BLaER1 (cell line): ENCODE data around the gene TSPAN1.
"Not testable (repeated sequence)": the region's sequence is repeated elsewhere in the genome, so short reads cannot be mapped to it uniquely, and the experiment has no call there.

ENCODE experiments used
- H3K27ac ChIP-seq: shearing (Covaris generic); formaldehyde crosslinking; 2 replicates; pipeline ENCODE4 v1.8.1; 2022
- H3K27me3 ChIP-seq: shearing (Covaris generic); formaldehyde crosslinking; 2 replicates; pipeline ENCODE4 v1.8.1; 2022
- H3K36me3 ChIP-seq: shearing (Covaris generic); formaldehyde crosslinking; 2 replicates; pipeline ENCODE4 v1.8.1; 2022
- H3K4me1 ChIP-seq: shearing (Covaris generic); formaldehyde crosslinking; 2 replicates; pipeline ENCODE4 v1.8.1; 2022
- H3K4me2 ChIP-seq: shearing (Covaris generic); formaldehyde crosslinking; 2 replicates; pipeline ENCODE4 v1.8.1; 2022
- H3K4me3 ChIP-seq: shearing (Covaris generic); formaldehyde crosslinking; 2 replicates; pipeline ENCODE4 v1.8.1; 2022
- H3K9ac ChIP-seq: shearing (Covaris generic); formaldehyde crosslinking; 2 replicates; pipeline ENCODE4 v1.8.1; 2022
- H3K9me3 ChIP-seq: shearing (Covaris generic); formaldehyde crosslinking; 2 replicates; pipeline ENCODE4 v1.8.1; 2022
- H4K20me1 ChIP-seq: shearing (Covaris generic); formaldehyde crosslinking; 2 replicates; pipeline ENCODE4 v1.8.1; 2022
- Cebpa-rat ChIP-seq: shearing (Covaris generic); IDR thresholded peaks from 2 replicates; pipeline ENCODE4 v1.8.1; 2022

TSPAN1 gene

DNA sequence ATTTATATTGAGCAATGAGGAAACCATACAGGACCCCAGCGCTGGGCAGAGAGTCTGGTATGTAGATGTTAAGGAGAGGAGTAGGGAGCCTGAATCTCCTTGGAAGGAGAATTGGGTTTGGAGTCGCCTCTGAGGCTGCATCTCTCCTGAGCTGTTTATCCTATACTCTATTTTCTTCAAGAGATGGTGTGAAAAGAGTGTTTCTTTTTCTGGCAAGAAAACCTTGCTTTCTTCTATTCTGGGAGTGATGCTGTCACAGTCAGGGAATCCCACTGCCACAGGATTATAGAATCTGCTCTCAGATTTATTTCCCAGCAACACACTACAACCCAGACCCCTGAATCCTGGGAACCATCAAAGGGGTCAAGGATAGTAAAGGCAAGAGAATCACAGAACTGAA is 31.5 kb downstream of the TSPAN1 start:
- Histone ChIP-seq H3K9ac (no peak overlapping the region), H4K20me1 (no peaks in the 10 kb centered on the region)

DNA sequence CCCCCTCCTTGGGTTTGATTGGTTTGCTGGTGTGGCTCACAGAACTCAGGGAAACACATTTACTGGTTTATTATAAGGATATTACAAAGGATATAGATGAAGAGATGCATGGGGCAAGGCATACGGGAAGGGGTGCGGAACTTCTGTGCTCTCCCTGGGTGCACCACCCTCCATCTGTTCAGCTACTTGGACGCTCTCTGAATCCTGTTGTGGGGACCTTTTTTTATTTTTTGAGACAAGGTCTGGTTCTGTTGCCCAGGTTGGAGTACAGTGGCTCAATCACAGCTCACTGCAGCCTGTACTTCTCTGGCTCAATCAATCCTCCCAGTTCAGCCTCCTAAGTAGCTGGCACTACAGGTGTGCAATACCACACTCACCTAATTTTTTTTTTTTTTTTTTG is 35.7 kb downstream of the TSPAN1 start:
- Histone ChIP-seq H3K4me2 (no peak overlapping the region), H4K20me1 (no peaks in the 10 kb centered on the region), H3K36me3 (no peaks in the 10 kb centered on the region), H3K9me3 (no peaks in the 10 kb centered on the region), H3K9ac (no peak overlapping the region), H3K4me3 (no peak overlapping the region), H3K4me1 (peaks cover 15% of the 10 kb centered on the region), H3K27me3 (no peaks in the 10 kb centered on the region), H3K27ac (no peak overlapping the region)
- no peak for TF ChIP-seq Cebpa-rat

More for the DNA sequence above, 31.5 kb downstream of the TSPAN1 start:
- Histone ChIP-seq H3K4me1 (peaks cover 45% of the 10 kb centered on the region), H3K36me3 (no peaks in the 10 kb centered on the region), H3K9me3 (no peaks in the 10 kb centered on the region), H3K27ac (no peak overlapping the region), H3K4me3 (no peak overlapping the region), H3K4me2 (no peak overlapping the region), H3K27me3 (peaks cover 9% of the 10 kb centered on the region; the same call in 1 of the 2 replicates)
- TF ChIP-seq Cebpa-rat: no peak

- Histone ChIP-seq H3K4me2 (no peak overlapping the region), H3K4me1 (peaks cover 15% of the 10 kb centered on the region), H3K27ac (no peak overlapping the region), H3K9me3 (no peaks in the 10 kb centered on the region), H3K36me3 (no peaks in the 10 kb centered on the region), H3K9ac (no peak overlapping the region), H3K4me3 (no peak overlapping the region), H4K20me1 (no peaks in the 10 kb centered on the region), H3K27me3 (no peaks in the 10 kb centered on the region)
- no peak for TF ChIP-seq Cebpa-rat
These were observed 36.2 kb downstream of the TSPAN1 start for GRCh38 chr1:46211051-46211450.

DNA sequence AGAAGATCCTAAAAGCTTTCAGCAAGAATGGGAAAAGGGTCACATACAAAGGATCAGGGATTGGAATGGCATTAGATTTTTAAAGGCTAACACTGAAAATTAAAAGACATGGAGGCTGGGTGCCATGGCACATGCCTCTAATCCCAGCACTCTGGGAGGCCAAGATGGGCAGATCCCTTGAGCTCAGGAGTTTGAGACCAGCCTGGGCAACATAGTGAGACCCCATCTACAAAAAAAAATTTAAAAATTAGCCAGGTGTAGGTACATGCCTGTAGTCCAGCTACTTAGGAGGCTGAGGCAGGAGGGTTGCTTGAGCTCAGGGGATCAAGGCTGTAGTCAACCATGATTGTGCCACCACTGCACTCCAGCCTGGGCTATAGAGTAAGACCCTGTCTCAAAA is 40.6 kb downstream of the TSPAN1 start:
- Histone ChIP-seq H3K27me3 (no peaks in the 10 kb centered on the region), H3K27ac (no peak overlapping the region), H3K4me2 (no peak overlapping the region), H4K20me1 (no peaks in the 10 kb centered on the region), H3K4me3 (no peak overlapping the region), H3K9me3 (no peaks in the 10 kb centered on the region), H3K4me1 (no peaks in the 10 kb centered on the region), H3K9ac (no peak overlapping the region), H3K36me3 (no peaks in the 10 kb centered on the region)
- TF ChIP-seq Cebpa-rat: no peak

- Histone ChIP-seq H3K4me3 (no peak overlapping the region), H3K9ac (no peak overlapping the region), H3K27me3 (no peaks in the 10 kb centered on the region), H4K20me1 (no peaks in the 10 kb centered on the region), H3K36me3 (no peaks in the 10 kb centered on the region), H3K4me2 (no peak overlapping the region), H3K27ac (no peak overlapping the region), H3K9me3 (no peaks in the 10 kb centered on the region), H3K4me1 (peaks cover 4% of the 10 kb centered on the region; the same call in 1 of the 2 replicates)
- TF ChIP-seq Cebpa-rat: no peak
These were observed 43.6 kb downstream of the TSPAN1 start for GRCh38 chr1:46218443-46218842.

- peaks cover 4% of the 10 kb centered on the region; the same call in 1 of the 2 replicates for H3K4me1 ChIP-seq
- no peak overlapping the region for H3K27ac ChIP-seq
- H3K9me3 ChIP-seq: no peaks in the 10 kb centered on the region
- no peaks in the 10 kb centered on the region for H4K20me1 ChIP-seq
- no peaks in the 10 kb centered on the region for H3K27me3 ChIP-seq
- TF ChIP-seq Cebpa-rat: no peak
- no peaks in the 10 kb centered on the region for H3K36me3 ChIP-seq
- no peak overlapping the region for H3K4me2 ChIP-seq
- H3K4me3 ChIP-seq: no peak overlapping the region
- no peak overlapping the region for H3K9ac ChIP-seq
These were observed 44.9 kb downstream of the TSPAN1 start for GRCh38 chr1:46219551-46220520.

DNA sequence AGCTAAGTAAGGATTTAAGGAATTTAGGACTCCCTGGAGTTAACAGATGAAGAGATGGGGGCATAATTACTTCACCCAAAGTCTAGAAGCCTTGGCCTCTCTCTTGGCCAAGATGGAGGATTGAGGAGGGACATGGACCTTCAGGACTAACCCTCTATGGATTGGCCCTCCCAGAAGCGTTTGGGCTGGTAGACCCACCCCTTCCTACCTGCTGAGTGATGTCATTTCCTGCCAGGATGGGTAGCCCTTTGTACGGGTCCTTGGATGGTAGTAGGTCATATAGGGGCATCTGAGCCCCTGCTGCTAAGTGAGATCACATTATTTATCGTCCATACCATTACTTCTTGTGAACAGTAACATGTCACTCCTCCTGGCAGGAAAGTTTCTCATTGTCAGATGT is 45.9 kb downstream of the TSPAN1 start:
- Histone ChIP-seq H3K4me3 (no peak overlapping the region), H3K4me1 (peaks cover 4% of the 10 kb centered on the region; the same call in 1 of the 2 replicates), H3K4me2 (no peak overlapping the region), H3K36me3 (no peaks in the 10 kb centered on the region), H3K9me3 (no peaks in the 10 kb centered on the region), H3K27me3 (no peaks in the 10 kb centered on the region), H3K27ac (no peak overlapping the region), H3K9ac (no peak overlapping the region), H4K20me1 (no peaks in the 10 kb centered on the region)
- no peak for TF ChIP-seq Cebpa-rat

- TF ChIP-seq Cebpa-rat: no peak
- Histone ChIP-seq H3K27me3 (no peaks in the 10 kb centered on the region), H3K4me2 (no peak overlapping the region), H3K9me3 (no peaks in the 10 kb centered on the region), H3K9ac (no peak overlapping the region), H3K36me3 (no peaks in the 10 kb centered on the region), H3K4me3 (no peak overlapping the region), H3K4me1 (peaks cover 4% of the 10 kb centered on the region; the same call in 1 of the 2 replicates), H4K20me1 (no peaks in the 10 kb centered on the region), H3K27ac (no peak overlapping the region)
These were observed 46.9 kb downstream of the TSPAN1 start for GRCh38 chr1:46221749-46222148.

- H3K4me3 ChIP-seq, H3K9ac ChIP-seq, H3K27ac ChIP-seq, H4K20me1 ChIP-seq, H3K4me1 ChIP-seq, H3K9me3 ChIP-seq, H3K4me2 ChIP-seq, H3K27me3 ChIP-seq, H3K36me3 ChIP-seq: not testable (repeated sequence)
These were observed 48.2 kb downstream of the TSPAN1 start for GRCh38 chr1:46223055-46223454.

DNA sequence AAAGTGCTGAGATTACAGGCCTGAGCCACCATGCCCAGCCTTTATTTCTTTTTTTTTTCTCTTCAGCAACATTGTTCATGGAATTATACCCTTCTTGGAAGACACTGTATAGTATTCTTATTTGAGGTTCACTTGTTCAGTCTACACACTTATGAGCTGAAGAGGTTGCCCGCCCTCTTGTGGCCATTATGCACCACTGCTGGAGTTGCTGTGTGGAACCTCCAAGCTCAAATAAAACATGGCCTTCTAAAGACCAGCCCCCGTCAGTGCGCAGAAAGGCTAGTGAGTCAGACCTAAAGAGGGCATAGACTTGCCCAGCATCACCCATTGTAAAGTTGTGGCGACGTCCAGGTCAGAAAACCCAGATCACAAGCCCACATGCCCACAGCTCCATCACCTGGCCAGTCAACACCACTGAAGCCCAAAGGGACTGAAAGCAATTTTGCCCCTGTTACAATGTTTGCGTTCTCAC is 48.6 kb downstream of the TSPAN1 start:
- Histone ChIP-seq H4K20me1 (no peaks in the 10 kb centered on the region), H3K36me3 (no peaks in the 10 kb centered on the region), H3K4me2 (no peak overlapping the region), H3K9ac (no peak overlapping the region), H3K27ac (no peak overlapping the region), H3K4me3 (no peak overlapping the region), H3K9me3 (no peaks in the 10 kb centered on the region), H3K27me3 (no peaks in the 10 kb centered on the region), H3K4me1 (peaks cover 4% of the 10 kb centered on the region; the same call in 1 of the 2 replicates)
- TF ChIP-seq Cebpa-rat: no peak
